HepG2 (cell line): ENCODE measurements around the gene ADPRHL1. TPM values are rescaled to one million over a fixed set of nuclear protein-coding genes. Genes with fewer than 3 reads are reported as not detected.

Experiments
- CTCF ChIP-seq: sonication (generic); formaldehyde crosslinking; IDR thresholded peaks from 2 replicates; pipeline ENCODE4 v1.5.0; 2020; ENCODE audit warnings: mild to moderate bottlenecking, missing genetic modification reagents, moderate library complexity
- HMG20A ChIP-seq: IDR thresholded peaks from 2 replicates; pipeline ENCODE4 v1.6.1; 2016; ENCODE audit warnings: borderline replicate concordance
- HNRNPH1 ChIP-seq: fragments of 200-400 bp; formaldehyde crosslinking; optimal IDR thresholded peaks from 2 replicates; pipeline ENCODE3; 2017; ENCODE audit warnings: mild to moderate bottlenecking, low read depth, low read length
- KDM2A ChIP-seq: sonication (generic); formaldehyde crosslinking; IDR thresholded peaks from 2 replicates; pipeline ENCODE4 v1.4.0; 2020; ENCODE audit warnings: low read depth, missing genetic modification reagents, borderline replicate concordance
- KLF6 ChIP-seq: IDR thresholded peaks from 2 replicates; pipeline ENCODE4 v1.8.0; 2016; ENCODE audit warnings: missing biosample characterization, missing genetic modification reagents
- MAF1 ChIP-seq: sonication (generic); formaldehyde crosslinking; IDR thresholded peaks from 2 replicates; pipeline ENCODE4 v1.5.0; 2020; ENCODE audit warnings: missing genetic modification reagents, borderline replicate concordance
- MAX ChIP-seq: IDR thresholded peaks from 2 replicates; pipeline ENCODE4 v1.6.1; 2012; ENCODE audit warnings: inconsistent platforms
- PHF5A ChIP-seq: IDR thresholded peaks from one replicate; pipeline ENCODE4 v1.6.1; 2018; ENCODE audit warnings: low read depth, missing genetic modification reagents; ENCODE audit not compliant: unreplicated experiment
- PHF8 ChIP-seq: sonication (generic); formaldehyde crosslinking; IDR thresholded peaks from 2 replicates; pipeline ENCODE4 v1.5.0; 2020; ENCODE audit warnings: missing genetic modification reagents
- RARG ChIP-seq: sonication (generic); formaldehyde crosslinking; IDR thresholded peaks from 2 replicates; pipeline ENCODE4 v1.4.0; 2020; ENCODE audit warnings: low read depth, mild to moderate bottlenecking, missing genetic modification reagents
- RBM22 ChIP-seq: fragments of 200-400 bp; formaldehyde crosslinking; optimal IDR thresholded peaks from 2 replicates; pipeline ENCODE3; 2017; ENCODE audit warnings: mild to moderate bottlenecking, low read length, moderate library complexity
- REPIN1 ChIP-seq: sonication (generic); formaldehyde crosslinking; IDR thresholded peaks from 2 replicates; pipeline ENCODE4 v1.8.0; 2022; ENCODE audit warnings: missing genetic modification reagents, low read depth, mild to moderate bottlenecking, borderline replicate concordance
- SAFB2 ChIP-seq: sonication (generic); formaldehyde crosslinking; IDR thresholded peaks from 2 replicates; pipeline ENCODE4 v1.5.1; 2020; ENCODE audit warnings: missing genetic modification reagents, low read depth, mild to moderate bottlenecking, borderline replicate concordance
- SOX5 ChIP-seq: IDR thresholded peaks from 2 replicates; pipeline ENCODE4 v1.6.1; 2016; ENCODE audit warnings: borderline replicate concordance
- SP4 ChIP-seq: sonication (generic); formaldehyde crosslinking; IDR thresholded peaks from 2 replicates; pipeline ENCODE4 v1.8.1; 2023; ENCODE audit warnings: mild to moderate bottlenecking, missing genetic modification reagents
- ZBTB4 ChIP-seq: sonication (generic); formaldehyde crosslinking; IDR thresholded peaks from 2 replicates; pipeline ENCODE4 v1.4.0; 2020; ENCODE audit warnings: missing genetic modification reagents, mild to moderate bottlenecking, borderline replicate concordance
- ZFP1 ChIP-seq: IDR thresholded peaks from 2 replicates; pipeline ENCODE4 v1.6.1; 2016
- ZFP90 ChIP-seq: sonication (generic); formaldehyde crosslinking; IDR thresholded peaks from 2 replicates; pipeline ENCODE4 v1.8.0; 2022; ENCODE audit warnings: missing genetic modification reagents, mild to moderate bottlenecking, inconsistent platforms, borderline replicate concordance
- ZFX ChIP-seq: sonication (generic); formaldehyde crosslinking; IDR thresholded peaks from 2 replicates; pipeline ENCODE4 v1.4.0; 2020; ENCODE audit warnings: mild to moderate bottlenecking, low read depth, missing genetic modification reagents, moderate library complexity
- ZNF264 ChIP-seq: sonication (generic); formaldehyde crosslinking; IDR thresholded peaks from 2 replicates; pipeline ENCODE4 v1.4.0; 2020; ENCODE audit warnings: missing genetic modification reagents
- ZNF382 ChIP-seq: sonication (generic); formaldehyde crosslinking; IDR thresholded peaks from 2 replicates; pipeline ENCODE4 v1.5.0; 2020; ENCODE audit warnings: missing genetic modification reagents, mild to moderate bottlenecking, borderline replicate concordance
- ZSCAN5A ChIP-seq: sonication (generic); formaldehyde crosslinking; IDR thresholded peaks from 2 replicates; pipeline ENCODE4 v1.8.0; 2022; ENCODE audit warnings: mild to moderate bottlenecking, missing genetic modification reagents, borderline replicate concordance
- polyA plus RNA-seq, 8 experiments: library from polyadenylated mRNA; depleted of rRNA in 3 of 8; stranded (reverse) in 7 of 8; unstranded in 1 of 8; fragments of >200 nt; fragmentation: Illumina TruSeq in 4 of 8; extraction: Trizol in 4 of 8; gene quantifications; 2 replicates each; pipeline versions ENCODE4 v1.2.1 to v1.2.3, GENCODE V29; 2011 to 2016; ENCODE audit warnings: low read depth in 4 of 8, missing spikeins in 1 of 8, mixed read lengths in 1 of 8; ENCODE audit not compliant: insufficient read depth in 1 of 8
- total RNA-seq, 5 experiments: library from RNA; depleted of rRNA; stranded (reverse); fragments of >200 nt; fragmentation: Illumina TruSeq; extraction: Trizol; gene quantifications; 2 replicates each; pipeline ENCODE4 v1.2.3, GENCODE V29; 2016; ENCODE audit warnings: low read depth in 1 of 5

ADPRHL1 gene
- total and polyA plus RNA-seq, 2 of the 13 experiments (the other 11 are each of a cell fraction or from before 2014, with no cell fraction given) = 0.34 to 0.40 TPM

DNA sequence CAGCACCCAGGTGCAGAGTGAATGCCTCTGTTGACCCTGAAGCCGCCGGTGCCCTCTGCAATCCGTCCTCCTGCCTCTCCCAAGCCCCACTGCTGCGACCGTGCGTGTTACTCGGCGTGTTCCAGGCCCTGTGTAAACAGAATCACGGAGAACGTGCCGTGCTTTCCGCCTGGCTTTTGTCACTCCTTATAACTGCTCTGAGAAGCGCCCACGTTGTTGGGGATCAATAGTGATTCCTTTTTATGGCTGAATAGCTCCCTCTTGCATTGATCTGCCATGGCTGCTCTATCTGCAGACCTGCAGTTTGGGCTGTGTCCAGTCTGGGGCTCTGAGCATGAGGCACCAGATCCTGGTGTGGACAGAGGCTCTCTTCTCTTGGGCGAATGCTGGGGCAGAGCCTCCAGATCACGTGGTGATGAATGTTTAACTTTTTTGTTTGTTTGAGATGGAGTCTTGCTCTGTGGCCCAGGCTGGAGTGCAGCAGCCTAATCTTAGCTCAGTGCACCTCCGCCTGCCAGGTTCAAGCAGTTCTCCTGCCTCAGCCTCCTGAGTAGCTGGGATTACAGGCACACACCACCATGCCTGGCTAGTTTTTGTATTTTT lies 15.8 kb downstream of the ADPRHL1 start (continued):
- peak; percentile 52 for TF ChIP-seq CTCF
- no peak for TF ChIP-seq KLF6 (CRISPR knock-in tag)
- peak; percentile 35; the same call in 1 of the 2 replicates for TF ChIP-seq KDM2A (CRISPR knock-in tag)
- TF ChIP-seq ZBTB4 (CRISPR knock-in tag) = 0 out of 2 replicates have a peak, but pooled peaks have one; percentile 31
- TF ChIP-seq RARG (CRISPR knock-in tag) = no peak
- TF ChIP-seq HNRNPH1 = no peak
- no peak; the same call in 1 of the 2 replicates for TF ChIP-seq ZFP90 (CRISPR knock-in tag)
- no peak for TF ChIP-seq RBM22
- peak; percentile 60; the same call in 1 of the 2 replicates for TF ChIP-seq PHF8
- TF ChIP-seq MAF1 (CRISPR knock-in tag) = no peak
- TF ChIP-seq ZFP1 (CRISPR knock-in tag) = 0 out of 2 replicates have a peak, but pooled peaks have one; percentile 57
- peak; percentile 28; the same call in 1 of the 2 replicates for TF ChIP-seq SP4 (CRISPR knock-in tag)
- TF ChIP-seq MAX = 0 out of 2 replicates have a peak, but pooled peaks have one; percentile 26
- peak; percentile 58 for TF ChIP-seq PHF5A
- peak; percentile 38; the same call in 1 of the 2 replicates for TF ChIP-seq ZNF264 (CRISPR knock-in tag)
- TF ChIP-seq HMG20A = 0 out of 2 replicates have a peak, but pooled peaks have one; percentile 19
- no peak for TF ChIP-seq ZNF382
- TF ChIP-seq ZSCAN5A (CRISPR knock-in tag) = peak; percentile 38; the same call in 1 of the 2 replicates
- TF ChIP-seq REPIN1 (CRISPR knock-in tag) = peak; percentile 54; the same call in 1 of the 2 replicates
- TF ChIP-seq SAFB2 (CRISPR knock-in tag) = peak; percentile 43; the same call in 1 of the 2 replicates
- peak; percentile 51; the same call in 1 of the 2 replicates for TF ChIP-seq ZFX (CRISPR knock-in tag)
- TF ChIP-seq SOX5 (CRISPR knock-in tag) = peak; percentile 45; the same call in 1 of the 2 replicates
